WTC11 (cell line): Measurements from ENCODE around the gene SUCLG2. TPM values are rescaled to one million over a fixed set of nuclear protein-coding genes. Genes with fewer than 3 reads are reported as not detected.

Source experiments
- ATAC-seq: fragments of 200-7000 bp; cut with Tn5 transposase; 2 replicates; pipeline ENCODE4 v1.10.0; 2021; ENCODE audit warnings: mild to moderate bottlenecking, moderate library complexity
- CTCF ChIA-PET: fragments of 300-600 bp; sonication (Branson Sonifier 250); formaldehyde crosslinking; loops from one replicate; lab custom pipeline; 2021; ENCODE audit warnings: antibody characterized with exemption; lab: Charles Lee
- POLR2A ChIA-PET: fragments of 350-600 bp; sonication (Branson Sonifier 250); formaldehyde crosslinking; loops from one replicate; lab custom pipeline; 2021; ENCODE audit warnings: antibody characterized with exemption; lab: Charles Lee
- DNase-seq: peaks from one replicate; pipeline ENCODE4 v3.0.0; 2021; ENCODE audit warnings: low spot score
- H3K27ac Mint-ChIP-seq: 2 replicates; pipeline ENCODE4 v1.8.0; 2021; ENCODE audit warnings: mixed read lengths
- H3K27me3 Mint-ChIP-seq: 2 replicates; pipeline ENCODE4 v1.8.0; 2021; ENCODE audit warnings: low read depth, mild to moderate bottlenecking, moderate library complexity, mixed read lengths
- H3K36me3 Mint-ChIP-seq: 2 replicates; pipeline ENCODE4 v1.8.0; 2021; ENCODE audit warnings: mixed read lengths
- H3K4me1 Mint-ChIP-seq: 2 replicates; pipeline ENCODE4 v1.8.0; 2022; ENCODE audit warnings: mixed read lengths
- H3K4me3 Mint-ChIP-seq: 2 replicates; pipeline ENCODE4 v1.8.0; 2021; ENCODE audit warnings: mild to moderate bottlenecking, moderate library complexity, mixed read lengths
- H3K9me3 Mint-ChIP-seq: 2 replicates; pipeline ENCODE4 v1.8.0; 2021; ENCODE audit warnings: mixed read lengths
- ATF2 ChIP-seq: sonication (generic); formaldehyde crosslinking; IDR thresholded peaks from 2 replicates; pipeline ENCODE4 v1.8.1; 2022; ENCODE audit warnings: low read depth, missing genetic modification reagents, borderline replicate concordance
- CBFB ChIP-seq: sonication (generic); formaldehyde crosslinking; IDR thresholded peaks from 2 replicates; pipeline ENCODE4 v1.8.1; 2022; ENCODE audit warnings: mild to moderate bottlenecking, low read depth, missing genetic modification reagents
- CREB1 ChIP-seq: sonication (generic); formaldehyde crosslinking; IDR thresholded peaks from 2 replicates; pipeline ENCODE4 v1.8.0; 2023; ENCODE audit warnings: mild to moderate bottlenecking, missing genetic modification reagents
- CREM ChIP-seq: sonication (generic); formaldehyde crosslinking; IDR thresholded peaks from 2 replicates; pipeline ENCODE4 v1.8.1; 2022; ENCODE audit warnings: mild to moderate bottlenecking, missing genetic modification reagents, moderate library complexity
- ESRRA ChIP-seq: sonication (generic); formaldehyde crosslinking; IDR thresholded peaks from 2 replicates; pipeline ENCODE4 v1.8.1; 2022; ENCODE audit warnings: mild to moderate bottlenecking, missing genetic modification reagents, borderline replicate concordance
- GABPB1 ChIP-seq: sonication (generic); formaldehyde crosslinking; IDR thresholded peaks from 2 replicates; pipeline ENCODE4 v1.8.1; 2023; ENCODE audit warnings: mild to moderate bottlenecking, missing genetic modification reagents
- IRF2 ChIP-seq: sonication (generic); formaldehyde crosslinking; IDR thresholded peaks from 2 replicates; pipeline ENCODE4 v1.8.0; 2022; ENCODE audit warnings: low read depth, missing genetic modification reagents, borderline replicate concordance
- MLX ChIP-seq: sonication (generic); formaldehyde crosslinking; IDR thresholded peaks from 2 replicates; pipeline ENCODE4 v1.8.1; 2023; ENCODE audit warnings: mild to moderate bottlenecking, missing genetic modification reagents, moderate library complexity
- NR2C2 ChIP-seq: sonication (generic); formaldehyde crosslinking; IDR thresholded peaks from 2 replicates; pipeline ENCODE4 v1.8.0; 2022; ENCODE audit warnings: mild to moderate bottlenecking, missing genetic modification reagents
- PREB ChIP-seq: sonication (generic); formaldehyde crosslinking; IDR thresholded peaks from 2 replicates; pipeline ENCODE4 v1.8.1; 2022; ENCODE audit warnings: mild to moderate bottlenecking, missing genetic modification reagents, moderate library complexity, borderline replicate concordance
- PRRX2 ChIP-seq: fragments of 250-450 bp; sonication (Bioruptor Pico); IDR thresholded peaks from 2 replicates; pipeline ENCODE4 v1.8.0; 2021; ENCODE audit warnings: mild to moderate bottlenecking
- RELA ChIP-seq: sonication (generic); formaldehyde crosslinking; IDR thresholded peaks from 2 replicates; pipeline ENCODE4 v1.8.1; 2022; ENCODE audit warnings: missing genetic modification reagents, mild to moderate bottlenecking, borderline replicate concordance
- SMAD4 ChIP-seq: sonication (generic); formaldehyde crosslinking; IDR thresholded peaks from 2 replicates; pipeline ENCODE4 v1.8.0; 2022; ENCODE audit warnings: mild to moderate bottlenecking, missing genetic modification reagents
- SOX15 ChIP-seq: fragments of 250-450 bp; sonication (Bioruptor Pico); IDR thresholded peaks from 2 replicates; pipeline ENCODE4 v1.9.0; 2021; ENCODE audit warnings: mild to moderate bottlenecking
- TEAD4 ChIP-seq: sonication (generic); formaldehyde crosslinking; IDR thresholded peaks from 2 replicates; pipeline ENCODE4 v1.8.0; 2022; ENCODE audit warnings: mild to moderate bottlenecking, missing genetic modification reagents
- USF2 ChIP-seq: sonication (generic); formaldehyde crosslinking; IDR thresholded peaks from 2 replicates; pipeline ENCODE4 v1.8.1; 2023; ENCODE audit warnings: mild to moderate bottlenecking, missing genetic modification reagents, moderate library complexity
- ZBTB43 ChIP-seq: sonication (generic); formaldehyde crosslinking; IDR thresholded peaks from 2 replicates; pipeline ENCODE4 v1.8.1; 2023; ENCODE audit warnings: mild to moderate bottlenecking, missing genetic modification reagents
- ZNF121 ChIP-seq: sonication (generic); formaldehyde crosslinking; IDR thresholded peaks from 2 replicates; pipeline ENCODE4 v1.8.0; 2023; ENCODE audit warnings: missing genetic modification reagents
- ZNF219 ChIP-seq: sonication (generic); formaldehyde crosslinking; IDR thresholded peaks from 2 replicates; pipeline ENCODE4 v1.8.0; 2023; ENCODE audit warnings: missing genetic modification reagents, mild to moderate bottlenecking, borderline replicate concordance
- ZNF396 ChIP-seq: fragments of 250-450 bp; sonication (Bioruptor Pico); IDR thresholded peaks from 2 replicates; pipeline ENCODE4 v1.8.0; 2021; ENCODE audit warnings: mild to moderate bottlenecking, moderate library complexity, borderline replicate concordance
- ZNF416 ChIP-seq: fragments of 250-450 bp; sonication (Bioruptor Pico); IDR thresholded peaks from 2 replicates; pipeline ENCODE4 v1.9.0; 2021; ENCODE audit warnings: mild to moderate bottlenecking, inconsistent platforms
- total RNA-seq: library from RNA; stranded (reverse); gene quantifications from 3 replicates; pipeline ENCODE4 v1.2.3, GENCODE V29; 2021
- TF ChIP-seq, protein P1 (sequence below): fragments of 250-450 bp; sonication (Bioruptor Pico); IDR thresholded peaks from 2 replicates; pipeline ENCODE4 v2.1.2; 2022; ENCODE audit warnings: mild to moderate bottlenecking, moderate library complexity

Gene SUCLG2
- total RNA-seq, 1 experiment from 2014 or later, result 39.7 TPM

GRCh38 chr3:67559029-67559605 lies 95.3 kb downstream of the SUCLG2 start (continued):
- TF ChIP-seq, protein P1, sequence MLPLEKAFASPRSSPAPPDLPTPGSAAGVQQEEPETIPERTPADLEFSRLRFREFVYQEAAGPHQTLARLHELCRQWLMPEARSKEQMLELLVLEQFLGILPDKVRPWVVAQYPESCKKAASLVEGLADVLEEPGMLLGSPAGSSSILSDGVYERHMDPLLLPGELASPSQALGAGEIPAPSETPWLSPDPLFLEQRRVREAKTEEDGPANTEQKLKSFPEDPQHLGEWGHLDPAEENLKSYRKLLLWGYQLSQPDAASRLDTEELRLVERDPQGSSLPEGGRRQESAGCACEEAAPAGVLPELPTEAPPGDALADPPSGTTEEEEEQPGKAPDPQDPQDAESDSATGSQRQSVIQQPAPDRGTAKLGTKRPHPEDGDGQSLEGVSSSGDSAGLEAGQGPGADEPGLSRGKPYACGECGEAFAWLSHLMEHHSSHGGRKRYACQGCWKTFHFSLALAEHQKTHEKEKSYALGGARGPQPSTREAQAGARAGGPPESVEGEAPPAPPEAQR (CRISPR knock-in tag), result no peak
- TF ChIP-seq ZNF121 (CRISPR knock-in tag) (no peak), CREM (CRISPR knock-in tag) (no peak)

GRCh38 chr3:67558426-67558825 lies 96.0 kb downstream of the SUCLG2 start:
- no peak for DNase-seq
- ATAC-seq, result no peak
- no peaks in the 10 kb centered on the region for H3K27me3 Mint-ChIP-seq
- TF ChIP-seq ATF2 (CRISPR knock-in tag) (no peak), ZBTB43 (no peak), SMAD4 (no peak), ZNF396 (CRISPR knock-in tag) (no peak), ZNF219 (no peak), MLX (CRISPR knock-in tag) (no peak), CREB1 (no peak), GABPB1 (no peak), RELA (CRISPR knock-in tag) (no peak), IRF2 (CRISPR knock-in tag) (no peak), PRRX2 (CRISPR knock-in tag) (no peak), ESRRA (no peak), USF2 (CRISPR knock-in tag) (no peak)
- no peak overlapping the region for H3K4me3 Mint-ChIP-seq
- CTCF ChIA-PET, result no interaction called here
- POLR2A ChIA-PET, result no interaction called here
- peaks cover 9% of the 10 kb centered on the region for H3K4me1 Mint-ChIP-seq
- H3K9me3 Mint-ChIP-seq, result no peaks in the 10 kb centered on the region
- peaks cover 2% of the 10 kb centered on the region; the same call in 1 of the 2 replicates for H3K36me3 Mint-ChIP-seq
- H3K27ac Mint-ChIP-seq, result no peak overlapping the region

- ChIA-PET CTCF (no interaction called here), POLR2A (no interaction called here)
- Mint-ChIP-seq H3K4me1 (peaks cover 9% of the 10 kb centered on the region), H3K27me3 (no peaks in the 10 kb centered on the region), H3K9me3 (no peaks in the 10 kb centered on the region), H3K4me3 (no peak overlapping the region), H3K27ac (no peak overlapping the region), H3K36me3 (peaks cover 2% of the 10 kb centered on the region; the same call in 1 of the 2 replicates)
- DNase-seq, result no peak
- TF ChIP-seq SOX15 (no peak), TEAD4 (CRISPR knock-in tag) (no peak), CBFB (CRISPR knock-in tag) (no peak), PREB (CRISPR knock-in tag) (no peak), ZNF416 (CRISPR knock-in tag) (no peak), NR2C2 (CRISPR knock-in tag) (no peak)
- ATAC-seq, result no peak
Measured at GRCh38 chr3:67557848-67558355, 96.5 kb downstream of the SUCLG2 start.
